Measurements from ENCODE around the gene MKS1.

Gene MKS1

DNA sequence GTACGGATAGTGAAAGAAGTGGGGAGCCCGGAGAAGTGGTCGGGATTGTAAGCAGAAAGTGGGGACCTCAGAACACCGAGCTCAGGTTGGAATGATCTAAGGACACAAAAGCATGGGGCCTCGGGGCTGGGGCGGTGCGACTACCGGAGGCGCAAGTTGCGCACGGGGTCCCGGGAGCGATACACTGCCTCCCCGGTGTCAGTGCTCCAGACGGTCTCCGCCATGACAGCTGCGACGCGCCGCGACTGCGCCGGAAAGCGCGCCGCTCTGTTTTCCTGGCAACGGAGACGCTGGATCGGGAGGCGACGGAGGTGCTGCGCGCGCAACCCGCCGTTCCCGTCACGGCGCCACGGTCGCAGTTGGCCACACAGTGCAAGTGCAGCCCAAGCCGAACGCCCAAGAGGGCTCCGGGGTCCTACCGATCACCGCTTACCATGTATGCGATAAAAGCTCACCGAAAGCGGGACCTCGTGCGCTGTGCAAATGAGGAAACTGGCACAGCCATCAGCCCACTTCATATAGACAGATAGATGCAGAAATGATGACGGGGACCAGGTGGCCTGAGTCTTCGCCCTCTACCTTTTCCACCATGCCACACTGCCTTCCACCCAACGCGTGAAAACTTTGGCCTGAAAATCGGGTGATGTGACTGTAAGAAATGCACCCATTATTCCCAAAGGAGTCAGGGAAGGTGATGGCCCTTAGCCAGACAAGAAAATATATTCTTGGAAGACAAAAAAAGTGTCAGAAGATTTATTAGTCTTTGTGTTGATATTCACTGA, at the start of gene MKS1:
Gene MKS1, minus strand, starts transcription at position 249 of the 782 bp plus-strand sequence. Its CDS starts 25 bp downstream, at position 224.
- Mint-ChIP-seq H3K27ac (peak within 1 kb of the TSS; percentile 82), H3K27me3 (no peaks in the 10 kb centered on the region), H3K4me3 (peak within 1 kb of the TSS; percentile 93), H3K36me3 (no peaks in the 10 kb centered on the region), H3K9me3 (no peaks in the 10 kb centered on the region), H3K4me1 (peaks cover 27% of the 10 kb centered on the region)

DNA sequence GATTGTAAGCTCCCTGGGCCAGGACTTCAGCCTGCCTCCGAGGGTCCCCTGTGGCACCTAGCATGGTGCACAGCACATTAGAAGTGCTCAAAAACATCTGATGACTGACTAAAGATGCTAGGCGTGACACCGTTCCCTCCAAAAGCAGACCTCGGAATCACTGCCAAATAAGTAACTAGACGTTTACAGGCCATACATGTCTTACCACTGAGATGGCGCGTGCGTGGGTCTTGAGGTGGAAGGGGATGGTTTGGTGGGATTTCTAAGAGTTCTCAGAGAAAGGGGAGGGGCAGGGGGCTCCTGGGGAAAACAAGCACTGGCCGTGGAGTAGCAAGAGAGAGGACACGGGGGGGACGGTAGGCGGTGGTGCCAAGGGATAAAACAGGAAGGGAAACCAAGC, 49.3 kb upstream of the MKS1 start:
- Mint-ChIP-seq H3K36me3 (peaks cover 3% of the 10 kb centered on the region), H3K27ac (no peak overlapping the region), H3K4me3 (no peak overlapping the region), H3K27me3 (peaks cover 21% of the 10 kb centered on the region), H3K4me1 (no peaks in the 10 kb centered on the region), H3K9me3 (no peaks in the 10 kb centered on the region)

DNA sequence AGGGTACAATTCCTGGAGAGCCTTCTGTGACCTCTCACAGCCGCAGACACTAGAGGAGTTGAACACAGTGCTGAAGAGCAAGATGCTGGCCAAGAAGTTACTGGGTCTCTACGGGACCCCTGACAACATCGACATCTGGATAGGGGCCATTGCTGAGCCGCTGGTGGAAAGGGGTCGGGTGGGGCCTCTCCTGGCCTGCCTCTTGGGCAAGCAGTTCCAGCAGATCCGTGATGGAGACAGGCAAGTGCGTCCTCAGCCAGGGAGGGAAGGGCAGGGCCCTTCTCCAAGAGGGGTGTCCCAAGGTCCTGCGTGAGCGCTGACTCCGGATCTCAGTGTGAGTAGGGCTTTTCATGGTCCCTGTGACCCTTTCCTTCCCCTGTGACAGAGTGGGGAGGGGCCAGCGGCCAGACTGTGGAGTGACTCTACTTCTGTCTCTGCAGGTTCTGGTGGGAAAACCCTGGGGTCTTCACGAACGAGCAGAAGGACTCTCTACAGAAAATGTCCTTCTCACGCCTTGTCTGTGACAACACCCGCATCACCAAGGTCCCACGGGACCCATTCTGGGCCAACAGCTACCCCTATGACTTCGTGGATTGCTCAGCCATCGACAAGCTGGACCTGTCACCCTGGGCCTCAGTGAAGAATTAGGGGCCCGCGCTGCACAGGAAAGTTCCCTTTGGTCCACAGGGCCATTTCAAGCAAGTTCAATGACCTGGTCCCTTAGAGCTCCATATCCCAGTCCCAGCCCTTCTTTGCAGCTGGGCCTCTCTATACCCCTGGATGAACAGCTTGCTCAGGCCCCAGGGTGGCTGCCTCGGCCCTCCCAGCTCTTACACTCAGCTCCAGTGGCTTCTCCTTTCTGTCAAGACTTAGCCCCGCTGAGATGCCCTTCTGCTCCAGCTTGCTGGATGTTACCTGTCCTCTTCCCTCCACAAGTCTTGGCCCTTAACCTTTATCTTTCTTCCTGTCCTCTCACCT, 48.6 kb upstream of the MKS1 start:
- Mint-ChIP-seq H3K4me1 (no peaks in the 10 kb centered on the region), H3K36me3 (peaks cover 3% of the 10 kb centered on the region), H3K4me3 (no peak overlapping the region), H3K27ac (no peak overlapping the region), H3K27me3 (peaks cover 26% of the 10 kb centered on the region), H3K9me3 (no peaks in the 10 kb centered on the region)

DNA sequence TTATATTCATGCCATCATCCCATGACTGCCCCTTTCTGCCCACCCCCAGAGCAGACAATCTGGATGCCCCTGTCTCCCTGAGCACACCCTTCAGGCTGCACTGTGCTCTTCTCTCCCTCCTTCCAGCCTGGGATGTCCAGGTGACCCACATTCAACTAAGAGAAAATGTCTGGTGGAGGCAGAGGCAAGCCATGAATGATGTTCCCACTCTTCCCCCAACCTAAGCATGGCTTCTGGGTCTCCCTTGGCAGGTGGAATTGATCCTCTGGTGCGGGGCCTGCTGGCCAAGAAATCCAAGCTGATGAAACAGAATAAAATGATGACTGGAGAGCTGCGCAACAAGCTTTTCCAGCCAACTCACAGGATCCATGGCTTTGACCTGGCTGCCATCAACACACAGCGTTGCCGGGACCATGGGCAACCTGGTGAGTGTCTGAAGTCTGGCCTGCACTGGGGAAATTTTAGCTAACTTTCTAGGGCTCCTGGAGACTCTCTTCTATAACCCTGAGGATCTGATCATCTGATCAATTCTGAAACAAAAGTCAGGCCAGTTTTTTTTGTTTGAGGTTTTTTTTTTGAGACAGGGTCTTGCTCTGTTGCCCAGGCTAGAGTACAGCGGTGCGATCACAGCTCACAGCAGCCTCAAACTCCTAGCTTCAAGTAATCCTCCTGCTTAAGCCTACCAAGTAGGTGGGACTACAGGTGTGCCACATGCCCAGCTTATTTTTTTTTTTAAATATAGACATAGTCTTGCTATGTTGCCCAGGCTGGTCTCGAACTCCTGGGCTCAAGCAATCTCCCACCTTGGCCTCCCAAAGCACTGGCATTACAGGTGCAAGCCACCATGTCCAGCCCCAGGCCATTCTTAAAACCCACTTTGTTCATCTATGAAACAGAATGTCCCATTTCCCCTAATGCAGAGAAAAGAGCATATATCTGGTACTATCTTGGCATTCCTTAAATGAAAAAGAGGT, 47.1 kb upstream of the MKS1 start:
- Mint-ChIP-seq H3K4me3 (no peak overlapping the region), H3K4me1 (no peaks in the 10 kb centered on the region), H3K27ac (no peak overlapping the region), H3K9me3 (no peaks in the 10 kb centered on the region), H3K27me3 (peaks cover 34% of the 10 kb centered on the region), H3K36me3 (peaks cover 3% of the 10 kb centered on the region)

DNA sequence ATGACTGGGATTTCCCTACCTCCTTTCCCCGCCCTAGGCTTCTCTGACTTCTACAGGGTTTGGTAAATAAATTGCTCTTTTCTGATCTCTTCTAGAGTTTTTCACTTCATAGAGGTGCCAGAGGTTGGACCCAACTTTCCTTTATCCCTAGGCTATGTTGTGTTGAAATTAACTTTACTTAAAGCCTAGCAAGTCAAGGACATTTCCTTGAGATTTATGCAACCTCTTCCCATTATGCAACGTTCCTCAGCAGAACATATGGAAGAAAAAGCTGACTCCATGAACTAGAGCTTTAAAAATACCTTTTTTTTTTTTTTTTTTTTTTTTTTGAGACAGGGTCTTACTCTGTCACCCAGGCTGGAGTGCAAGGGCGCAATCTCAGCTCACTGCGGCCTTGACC, 46.2 kb upstream of the MKS1 start:
- H3K36me3 Mint-ChIP-seq = peaks cover 3% of the 10 kb centered on the region
- H3K4me1 Mint-ChIP-seq = no peaks in the 10 kb centered on the region
- no peaks in the 10 kb centered on the region for H3K9me3 Mint-ChIP-seq
- H3K27me3 Mint-ChIP-seq = peaks cover 40% of the 10 kb centered on the region
- no peak overlapping the region for H3K27ac Mint-ChIP-seq
- H3K4me3 Mint-ChIP-seq = no peak overlapping the region

DNA sequence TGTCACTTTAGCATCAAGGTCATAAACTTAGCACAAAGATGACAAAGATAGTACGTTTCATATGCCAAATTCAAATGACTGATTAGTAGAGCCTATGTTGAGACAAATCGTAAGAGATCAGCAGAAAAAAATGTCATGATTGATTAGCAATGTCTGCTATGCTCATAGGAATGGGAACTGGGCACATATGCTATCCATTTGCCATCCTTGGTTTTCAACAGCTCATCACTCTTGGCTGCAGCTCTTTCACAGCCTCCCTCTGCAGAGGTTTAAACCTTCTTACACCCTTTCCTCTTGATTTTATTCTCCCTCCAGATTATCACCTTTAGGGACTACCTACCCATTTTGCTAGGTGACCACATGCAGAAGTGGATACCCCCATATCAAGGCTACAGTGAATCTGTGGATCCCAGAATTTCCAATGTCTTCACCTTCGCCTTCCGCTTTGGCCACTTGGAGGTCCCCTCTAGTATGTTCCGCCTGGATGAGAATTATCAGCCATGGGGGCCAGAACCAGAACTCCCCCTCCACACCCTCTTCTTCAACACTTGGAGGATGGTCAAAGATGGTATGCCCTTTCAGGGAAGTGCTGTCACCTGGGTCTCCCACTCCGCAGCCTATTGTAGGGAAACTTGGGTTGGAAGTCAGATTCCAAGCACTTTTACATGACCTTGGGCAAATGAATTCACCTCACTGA, 45.5 kb upstream of the MKS1 start:
- peaks cover 42% of the 10 kb centered on the region for H3K27me3 Mint-ChIP-seq
- no peaks in the 10 kb centered on the region for H3K9me3 Mint-ChIP-seq

DNA sequence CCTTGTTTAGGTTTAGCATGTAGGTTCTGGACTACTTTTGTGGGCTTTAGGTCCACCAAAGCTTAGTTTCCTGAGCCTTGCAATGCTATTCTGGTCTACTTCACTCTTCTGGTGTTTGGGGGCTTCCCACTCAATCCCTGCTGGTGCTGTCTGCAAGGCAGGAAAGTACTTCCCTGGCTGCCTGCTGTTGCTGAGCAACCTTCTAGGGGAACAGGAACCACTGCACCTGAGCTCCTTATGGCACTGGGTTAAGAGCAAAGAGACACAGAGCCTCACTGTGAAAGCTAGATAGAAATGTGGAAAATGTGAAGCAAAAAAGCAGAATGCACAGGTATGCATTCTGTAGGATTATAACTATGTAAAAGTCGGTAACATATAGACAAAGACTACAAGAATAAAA, 44.7 kb upstream of the MKS1 start:
- H3K27me3 Mint-ChIP-seq = peaks cover 42% of the 10 kb centered on the region

More for the DNA sequence above, 45.5 kb upstream of the MKS1 start:
- no peak overlapping the region for H3K4me3 Mint-ChIP-seq
- H3K27ac Mint-ChIP-seq = no peak overlapping the region
- H3K4me1 Mint-ChIP-seq = no peaks in the 10 kb centered on the region
- H3K36me3 Mint-ChIP-seq = peaks cover 3% of the 10 kb centered on the region

DNA sequence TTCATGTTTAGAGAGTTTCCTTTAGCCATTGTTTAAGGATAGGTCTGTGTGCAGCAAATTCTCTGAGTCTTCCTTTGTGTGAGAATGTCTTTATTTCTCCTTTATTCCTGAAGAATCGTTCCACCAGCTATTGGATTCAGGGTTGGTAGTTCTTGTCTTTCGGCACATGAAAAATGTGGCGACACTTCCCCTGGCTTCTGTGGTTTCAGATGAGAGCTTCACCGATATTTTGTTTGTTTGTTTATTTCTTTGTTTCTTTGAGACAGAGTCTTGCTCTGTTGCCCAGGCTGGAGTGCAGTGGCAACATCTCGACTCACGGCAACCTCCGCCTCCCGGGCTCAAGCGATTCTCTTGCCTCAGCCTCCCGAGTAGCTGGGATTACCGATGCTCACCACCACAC, 43.1 kb upstream of the MKS1 start:
- peaks cover 42% of the 10 kb centered on the region for H3K27me3 Mint-ChIP-seq
- H3K4me1 Mint-ChIP-seq = no peaks in the 10 kb centered on the region
- no peak overlapping the region for H3K4me3 Mint-ChIP-seq
- H3K27ac Mint-ChIP-seq = no peak overlapping the region
- H3K36me3 Mint-ChIP-seq = peaks cover 3% of the 10 kb centered on the region
- H3K9me3 Mint-ChIP-seq = no peaks in the 10 kb centered on the region

More for the DNA sequence above, 44.7 kb upstream of the MKS1 start:
- peaks cover 3% of the 10 kb centered on the region for H3K36me3 Mint-ChIP-seq
- H3K4me1 Mint-ChIP-seq = no peaks in the 10 kb centered on the region
- no peaks in the 10 kb centered on the region for H3K9me3 Mint-ChIP-seq
- no peak overlapping the region for H3K27ac Mint-ChIP-seq
- no peak overlapping the region for H3K4me3 Mint-ChIP-seq

DNA sequence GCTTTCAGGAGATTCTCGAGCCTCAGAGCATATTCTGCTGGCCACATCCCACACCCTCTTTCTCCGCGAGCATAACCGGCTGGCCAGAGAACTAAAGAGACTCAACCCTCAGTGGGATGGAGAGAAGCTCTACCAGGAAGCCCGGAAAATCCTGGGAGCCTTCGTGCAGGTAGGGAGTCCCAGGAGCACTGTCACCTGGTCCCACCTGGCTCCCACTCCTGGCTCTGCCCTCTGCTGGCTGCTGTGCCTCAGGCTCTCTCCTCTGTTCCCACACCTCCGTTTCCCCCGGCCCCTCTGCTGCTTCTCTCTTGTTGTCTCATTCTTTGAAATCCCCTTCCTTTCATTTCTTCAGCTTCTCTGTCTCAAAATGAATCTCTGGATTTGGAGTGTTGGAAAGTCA, 35.7 kb upstream of the MKS1 start:
- H3K36me3 Mint-ChIP-seq = no peaks in the 10 kb centered on the region
- peaks cover 4% of the 10 kb centered on the region for H3K4me1 Mint-ChIP-seq
- no peaks in the 10 kb centered on the region for H3K27me3 Mint-ChIP-seq
- H3K27ac Mint-ChIP-seq = no peak overlapping the region
- no peak overlapping the region for H3K4me3 Mint-ChIP-seq
- no peaks in the 10 kb centered on the region for H3K9me3 Mint-ChIP-seq

- peaks cover 9% of the 10 kb centered on the region for H3K4me1 Mint-ChIP-seq
- H3K4me3 Mint-ChIP-seq = no peak overlapping the region
- no peaks in the 10 kb centered on the region for H3K9me3 Mint-ChIP-seq
- H3K36me3 Mint-ChIP-seq = no peaks in the 10 kb centered on the region
- no peak overlapping the region for H3K27ac Mint-ChIP-seq
- H3K27me3 Mint-ChIP-seq = no peaks in the 10 kb centered on the region
Observed at GRCh38 chr17:58253082-58253481, 34.0 kb upstream of the MKS1 start.

DNA sequence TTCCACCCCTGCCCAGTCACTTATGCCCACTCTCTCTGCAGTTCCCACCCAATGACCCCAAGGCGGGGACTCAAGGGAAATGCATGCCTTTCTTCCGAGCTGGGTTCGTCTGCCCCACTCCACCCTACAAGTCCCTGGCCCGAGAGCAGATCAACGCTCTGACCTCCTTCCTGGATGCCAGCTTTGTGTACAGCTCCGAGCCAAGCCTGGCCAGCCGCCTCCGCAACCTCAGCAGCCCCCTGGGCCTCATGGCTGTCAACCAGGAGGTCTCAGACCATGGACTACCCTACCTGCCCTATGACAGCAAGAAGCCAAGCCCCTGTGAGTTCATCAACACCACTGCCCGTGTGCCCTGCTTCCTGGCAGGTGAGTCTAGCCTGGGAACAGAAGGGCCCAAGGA, 33.1 kb upstream of the MKS1 start:
- H3K4me3 Mint-ChIP-seq = no peak overlapping the region
- H3K27ac Mint-ChIP-seq = no peak overlapping the region
- peaks cover 9% of the 10 kb centered on the region for H3K4me1 Mint-ChIP-seq
- H3K36me3 Mint-ChIP-seq = no peaks in the 10 kb centered on the region
- no peaks in the 10 kb centered on the region for H3K27me3 Mint-ChIP-seq
- H3K9me3 Mint-ChIP-seq = no peaks in the 10 kb centered on the region

GRCh38 chr17:58250344-58251011, 31.4 kb upstream of the MKS1 start:
- H3K36me3 Mint-ChIP-seq = no peaks in the 10 kb centered on the region
- H3K9me3 Mint-ChIP-seq = no peaks in the 10 kb centered on the region
- peak overlapping the region; percentile 79 for H3K27ac Mint-ChIP-seq
- peak overlapping the region; percentile 81 for H3K4me3 Mint-ChIP-seq
- no peaks in the 10 kb centered on the region for H3K27me3 Mint-ChIP-seq
- H3K4me1 Mint-ChIP-seq = peaks cover 9% of the 10 kb centered on the region

GRCh38 chr17:58249270-58250133, 30.4 kb upstream of the MKS1 start:
- Mint-ChIP-seq H3K27me3 (no peaks in the 10 kb centered on the region), H3K4me1 (peaks cover 9% of the 10 kb centered on the region), H3K4me3 (peak overlapping the region; percentile 81), H3K36me3 (no peaks in the 10 kb centered on the region), H3K27ac (peak overlapping the region; percentile 79), H3K9me3 (no peaks in the 10 kb centered on the region)
